ENCODE measurements around the gene SUSD2. TPM values are rescaled to one million over a fixed set of nuclear protein-coding genes. Genes with fewer than 3 reads are reported as not detected.

Gene SUSD2
- total and polyA plus RNA-seq, 4 donors, result 0.14 to 2.5 (median 0.52) TPM

GRCh38 chr22:24230911-24231656, 49.8 kb downstream of the SUSD2 start:
- H3K27ac ChIP-seq (ENCODE audit: low read depth in 1 of 2, low read length in 2 of 2), result no peak overlapping the region
- WGBS, result 52% methylated on average over 18 of the region's 18 CpGs
- peaks cover 0 to 1% (median 0%) of the 10 kb centered on the region in 4 donors for H3K36me3 ChIP-seq (ENCODE audit: control insufficient read depth in 4 of 4, insufficient read depth in 3 of 4, low read depth in 1 of 4, low read length in 3 of 4)
- peak; percentile 66 for DNase-seq (ENCODE audit: low spot score)
- H3K27me3 ChIP-seq (ENCODE audit: control insufficient read depth in 4 of 4, insufficient read depth in 4 of 4, low read length in 3 of 4), result no peaks in the 10 kb centered on the region
- no peak overlapping the region for H3K4me3 ChIP-seq (ENCODE audit: low read depth in 1 of 3, low read length in 3 of 3)
- no peaks in the 10 kb centered on the region for H3K4me1 ChIP-seq (ENCODE audit: control insufficient read depth in 4 of 4, insufficient read depth in 4 of 4, low read length in 3 of 4)
- H3K9me3 ChIP-seq (ENCODE audit: control insufficient read depth in 4 of 4, low read length in 3 of 4), result no peaks in the 10 kb centered on the region
- TF ChIP-seq RAD21 (IDR thresholded peaks at IDR 0.05), result peak in 1 of 2 donors; percentile 47
- no peak for TF ChIP-seq FOXA1 (IDR thresholded peaks at IDR 0.05)
- no peak for TF ChIP-seq MAX (IDR thresholded peaks at IDR 0.05)
- peak; percentile 34 for TF ChIP-seq CTCF (IDR thresholded peaks at IDR 0.05; ENCODE audit: low read depth, low read length, missing input control)
- H3K9ac ChIP-seq (ENCODE audit: low read depth in 1 of 2, low read length in 2 of 2), result no peak overlapping the region

DNA sequence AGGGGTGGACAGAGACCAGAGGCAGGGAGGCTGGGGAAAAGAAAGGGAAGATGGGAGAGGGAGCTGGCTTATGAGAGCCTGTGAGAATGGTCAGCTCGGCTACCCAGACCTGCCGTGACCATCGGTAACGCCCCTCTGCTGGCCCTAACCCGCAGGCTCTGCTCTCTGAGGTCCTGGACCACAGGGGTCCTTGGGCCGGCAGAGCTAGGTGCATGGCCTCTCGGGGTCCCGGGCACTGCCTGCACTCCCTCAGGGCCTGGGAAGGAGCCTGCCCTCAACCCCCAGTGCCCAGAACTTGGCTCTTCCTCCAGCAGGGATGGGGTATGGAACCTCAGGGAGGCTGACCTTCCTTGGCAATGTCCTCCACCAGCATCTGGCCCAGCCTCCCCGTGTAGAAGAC, 50.4 kb downstream of the SUSD2 start:
- no peak for TF ChIP-seq RXRA (IDR thresholded peaks at IDR 0.05)
- no peak for TF ChIP-seq YY1 (IDR thresholded peaks at IDR 0.05)
- TF ChIP-seq CTCF (IDR thresholded peaks at IDR 0.05; ENCODE audit: low read depth, low read length, missing input control), result no peak
- no peak for TF ChIP-seq GABPA (IDR thresholded peaks at IDR 0.05 in 1 of 2, conservative IDR thresholded peaks at IDR 0.05 in 1 of 2)
- TF ChIP-seq HNF4G (IDR thresholded peaks at IDR 0.05), result no peak
- no peak for TF ChIP-seq RAD21 (IDR thresholded peaks at IDR 0.05)
- no peak for TF ChIP-seq MAX (IDR thresholded peaks at IDR 0.05)
- TF ChIP-seq FOXA1 (IDR thresholded peaks at IDR 0.05), result no peak
- no peak for TF ChIP-seq NR2F2 (IDR thresholded peaks at IDR 0.05)
- no peak for TF ChIP-seq FOXA2 (IDR thresholded peaks at IDR 0.05)
- TF ChIP-seq ATF3 (IDR thresholded peaks at IDR 0.05), result no peak
- TF ChIP-seq TAF1 (conservative IDR thresholded peaks at IDR 0.05), result no peak
- no peak for TF ChIP-seq JUND (IDR thresholded peaks at IDR 0.05)
- TF ChIP-seq ZBTB33 (IDR thresholded peaks at IDR 0.05), result no peak
- WGBS, result 89% methylated on average over 9 of the region's 9 CpGs
- no peak for DNase-seq (ENCODE audit: low spot score)
- no peaks in the 10 kb centered on the region for H3K4me1 ChIP-seq (ENCODE audit: control insufficient read depth in 4 of 4, insufficient read depth in 4 of 4, low read length in 3 of 4)
- H3K9ac ChIP-seq (ENCODE audit: low read depth in 1 of 2, low read length in 2 of 2), result no peak overlapping the region
- peaks cover 0 to 1% (median 0%) of the 10 kb centered on the region in 4 donors for H3K36me3 ChIP-seq (ENCODE audit: control insufficient read depth in 4 of 4, insufficient read depth in 3 of 4, low read depth in 1 of 4, low read length in 3 of 4)
- no peaks in the 10 kb centered on the region for H3K9me3 ChIP-seq (ENCODE audit: control insufficient read depth in 4 of 4, low read length in 3 of 4)
- no peak overlapping the region for H3K4me3 ChIP-seq (ENCODE audit: low read depth in 1 of 3, low read length in 3 of 3)
- H3K27ac ChIP-seq (ENCODE audit: low read depth in 1 of 2, low read length in 2 of 2), result no peak overlapping the region
- no peaks in the 10 kb centered on the region for H3K27me3 ChIP-seq (ENCODE audit: control insufficient read depth in 4 of 4, insufficient read depth in 4 of 4, low read length in 3 of 4)
